22Rv1 (cell line): ENCODE measurements around the gene COL6A3.

Source experiments
- ZFX ChIP-seq: fragments of 450-650 bp; IDR thresholded peaks from 2 replicates; pipeline ENCODE4 v1.6.1; 2017; ENCODE audit warnings: antibody characterized with exemption, borderline replicate concordance
- TF ChIP-seq, protein P1 (sequence below): fragments of 450-650 bp; IDR thresholded peaks from 2 replicates; pipeline ENCODE4 v1.5.1; 2017; ENCODE audit warnings: mild to moderate bottlenecking

DNA sequence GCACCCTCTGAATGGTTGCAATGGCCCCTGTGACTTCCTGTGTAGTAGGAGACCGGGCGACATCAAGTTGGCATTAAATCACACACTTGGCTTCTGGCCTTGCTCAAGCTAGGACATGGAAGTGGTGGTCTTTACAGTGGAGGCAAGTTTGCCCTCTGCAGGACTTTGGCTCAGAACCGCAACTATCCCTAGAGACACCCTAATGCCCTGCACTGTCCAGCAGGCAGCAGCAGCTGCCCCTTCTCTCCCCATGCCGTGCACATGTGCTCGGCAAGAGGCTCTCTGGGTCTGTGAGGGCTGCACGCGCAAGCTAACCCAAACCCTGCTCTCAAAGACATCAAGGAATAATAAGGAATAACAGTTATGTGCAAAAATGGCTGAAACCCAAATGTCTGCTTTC, 106.5 kb downstream of the COL6A3 start:
- TF ChIP-seq, protein P1, sequence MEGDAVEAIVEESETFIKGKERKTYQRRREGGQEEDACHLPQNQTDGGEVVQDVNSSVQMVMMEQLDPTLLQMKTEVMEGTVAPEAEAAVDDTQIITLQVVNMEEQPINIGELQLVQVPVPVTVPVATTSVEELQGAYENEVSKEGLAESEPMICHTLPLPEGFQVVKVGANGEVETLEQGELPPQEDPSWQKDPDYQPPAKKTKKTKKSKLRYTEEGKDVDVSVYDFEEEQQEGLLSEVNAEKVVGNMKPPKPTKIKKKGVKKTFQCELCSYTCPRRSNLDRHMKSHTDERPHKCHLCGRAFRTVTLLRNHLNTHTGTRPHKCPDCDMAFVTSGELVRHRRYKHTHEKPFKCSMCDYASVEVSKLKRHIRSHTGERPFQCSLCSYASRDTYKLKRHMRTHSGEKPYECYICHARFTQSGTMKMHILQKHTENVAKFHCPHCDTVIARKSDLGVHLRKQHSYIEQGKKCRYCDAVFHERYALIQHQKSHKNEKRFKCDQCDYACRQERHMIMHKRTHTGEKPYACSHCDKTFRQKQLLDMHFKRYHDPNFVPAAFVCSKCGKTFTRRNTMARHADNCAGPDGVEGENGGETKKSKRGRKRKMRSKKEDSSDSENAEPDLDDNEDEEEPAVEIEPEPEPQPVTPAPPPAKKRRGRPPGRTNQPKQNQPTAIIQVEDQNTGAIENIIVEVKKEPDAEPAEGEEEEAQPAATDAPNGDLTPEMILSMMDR = no peak
- no peak for TF ChIP-seq ZFX
